Raji (cell line): ENCODE measurements around the gene XYLT2.

Source experiments
- POLR2A ChIP-seq: IDR thresholded peaks from 2 replicates; pipeline ENCODE4 v1.6.1; 2011; ENCODE audit warnings: low read depth, low read length, control low read depth; ENCODE audit not compliant: insufficient read depth

The XYLT2 gene

GRCh38 chr17:50339381-50339780 is 6.5 kb upstream of the XYLT2 start:
- no peak for TF ChIP-seq POLR2A

GRCh38 chr17:50344731-50345365 is 1.1 kb upstream of the XYLT2 start:
- TF ChIP-seq POLR2A: no peak

DNA sequence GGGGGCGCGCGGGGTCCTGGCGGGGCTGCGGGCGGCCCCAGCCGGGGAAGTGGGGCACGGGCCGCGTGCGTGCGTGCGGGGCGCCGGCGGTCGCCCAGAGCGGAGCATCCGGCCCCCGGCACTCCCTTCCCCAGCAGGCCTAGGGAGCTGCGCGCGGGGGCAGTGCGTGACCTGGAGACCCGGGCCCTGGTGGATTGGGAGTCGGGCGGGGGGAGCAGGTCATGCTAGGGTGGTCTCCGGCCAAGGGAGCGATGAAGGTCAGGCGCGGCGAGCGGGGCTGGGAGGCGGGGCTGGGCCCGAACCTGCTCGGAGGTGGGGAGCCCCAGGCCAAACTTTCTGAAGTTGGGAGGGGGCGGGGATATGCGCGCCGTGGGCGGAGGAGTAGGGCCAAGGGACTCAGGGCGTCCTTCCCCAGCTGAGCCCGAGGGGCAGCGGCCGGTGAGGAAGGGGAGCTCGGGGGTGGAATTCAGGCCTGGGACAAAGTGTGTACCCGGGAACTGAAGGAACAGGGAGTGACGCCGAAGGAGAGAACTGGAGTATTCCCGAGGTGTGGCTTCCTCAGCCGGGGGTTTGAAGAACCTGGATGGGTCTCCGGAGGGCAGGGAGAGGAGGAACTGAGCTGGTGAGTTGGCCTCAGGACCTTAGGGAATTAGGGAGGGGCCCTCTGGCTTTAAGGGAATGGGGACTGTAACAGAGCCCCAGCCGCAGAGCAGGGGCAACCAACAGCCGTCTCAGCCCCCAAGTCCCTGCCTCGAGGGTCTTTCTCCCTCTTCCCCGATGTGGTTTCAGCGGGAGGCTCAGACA is 589 bp downstream of the XYLT2 start:
- TF ChIP-seq POLR2A: no peak

GRCh38 chr17:50347117-50347893 is 1.4 kb downstream of the XYLT2 start:
- no peak for TF ChIP-seq POLR2A

GRCh38 chr17:50347894-50348291 is 2.0 kb downstream of the XYLT2 start:
- no peak for TF ChIP-seq POLR2A

DNA sequence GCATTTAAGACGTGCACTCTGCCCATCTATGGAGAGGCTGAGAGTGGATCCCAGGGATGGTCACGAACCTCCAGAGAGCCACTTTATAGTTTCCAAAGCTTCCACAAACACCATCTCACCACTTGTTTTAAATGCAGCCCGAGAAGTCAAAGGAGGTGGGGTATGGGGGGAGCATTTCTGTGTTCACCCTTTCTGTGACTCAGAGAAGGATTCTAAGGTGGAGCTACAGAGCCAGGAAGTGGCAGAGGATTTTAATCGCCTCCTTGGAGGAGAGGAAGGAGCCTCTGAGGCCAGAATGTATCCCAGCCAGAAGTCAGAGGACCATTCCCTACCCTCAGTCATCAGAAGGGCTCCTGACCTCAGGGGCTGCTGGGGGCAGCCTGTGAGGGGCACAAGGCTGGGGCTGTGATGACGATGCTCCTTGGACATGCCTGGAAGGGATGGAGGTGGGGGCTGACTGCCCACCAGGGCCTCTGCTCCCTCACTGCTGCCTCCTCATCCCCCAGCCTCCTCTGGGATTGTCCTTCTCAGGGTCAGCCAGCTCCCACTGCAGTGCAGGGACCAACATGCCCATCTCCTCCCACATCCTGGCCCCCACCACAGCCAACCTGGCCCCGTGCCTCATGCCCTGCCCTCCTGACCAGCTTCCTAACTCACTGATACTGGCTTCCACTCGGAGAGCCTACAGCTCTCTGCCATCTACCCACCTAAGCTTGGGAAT is 2.8 kb downstream of the XYLT2 start:
- TF ChIP-seq POLR2A: no peak

- TF ChIP-seq POLR2A: no peak
Observed at GRCh38 chr17:50349243-50349600, 3.3 kb downstream of the XYLT2 start.

- no peak for TF ChIP-seq POLR2A
Observed at GRCh38 chr17:50350733-50351132, 4.8 kb downstream of the XYLT2 start.

GRCh38 chr17:50352072-50352692 is 6.3 kb downstream of the XYLT2 start:
- TF ChIP-seq POLR2A: no peak

GRCh38 chr17:50352693-50353599 is 7.0 kb downstream of the XYLT2 start:
- no peak for TF ChIP-seq POLR2A

- no peak for TF ChIP-seq POLR2A
Observed at GRCh38 chr17:50353600-50354195, 7.8 kb downstream of the XYLT2 start.

DNA sequence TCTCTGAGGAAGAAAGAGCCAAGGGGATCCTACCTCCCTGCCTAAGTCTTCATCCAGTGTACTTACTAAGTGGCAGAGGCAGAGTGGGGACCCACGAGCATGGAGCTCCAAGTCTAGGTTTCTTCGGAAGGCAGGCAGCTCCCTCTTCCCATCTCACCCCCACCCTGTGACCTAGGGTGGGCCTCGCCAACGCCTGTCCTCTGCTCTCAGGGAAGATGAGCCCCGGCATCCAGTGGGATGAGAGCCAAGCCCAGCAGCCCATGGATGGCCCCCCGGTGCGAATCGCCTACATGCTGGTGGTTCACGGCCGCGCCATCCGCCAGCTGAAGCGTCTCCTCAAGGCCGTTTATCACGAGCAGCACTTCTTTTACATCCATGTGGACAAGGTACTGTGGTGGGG is 8.3 kb downstream of the XYLT2 start:
- TF ChIP-seq POLR2A: no peak

GRCh38 chr17:50354776-50355175 is 8.8 kb downstream of the XYLT2 start:
- TF ChIP-seq POLR2A: no peak

DNA sequence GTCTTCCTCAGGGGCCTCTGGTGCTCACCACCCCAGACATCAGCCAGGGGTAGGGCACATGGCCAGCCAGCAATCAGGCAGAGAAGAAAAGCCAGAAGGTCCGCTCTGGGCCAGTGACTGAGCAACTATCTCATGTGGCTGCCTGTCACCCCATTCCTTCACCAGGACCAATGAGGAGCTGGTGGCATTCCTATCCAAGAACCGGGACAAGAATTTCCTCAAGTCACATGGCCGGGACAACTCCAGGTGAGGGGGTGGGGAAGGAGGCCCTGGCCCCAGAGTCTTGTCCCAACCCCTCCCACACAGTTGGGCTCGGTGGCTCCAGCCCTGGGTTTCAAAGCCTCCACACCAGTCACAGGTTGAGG is 9.4 kb downstream of the XYLT2 start:
- no peak for TF ChIP-seq POLR2A

- TF ChIP-seq POLR2A: no peak
Observed at GRCh38 chr17:50355701-50356341, 9.9 kb downstream of the XYLT2 start.
